Kidney (tissue), 14 donors: Measurements from ENCODE around the gene NCKIPSD. TPM values are rescaled to one million over a fixed set of nuclear protein-coding genes. Genes with fewer than 3 reads are reported as not detected.

ENCODE experiments used
- DNase-seq, 5 donors: peaks; one replicate each; pipeline ENCODE4 v3.0.0-alpha.2; 2013 to 2020
- FAIRE-seq: peaks from 2 replicates; lab custom pipeline; 2012; peaks lifted over from hg19 to GRCh38; lab: Jason Lieb, UNC
- H3K27ac ChIP-seq, 2 donors: one replicate each; pipeline ENCODE4 v1.7.0; 2013; ENCODE audit warnings: low read depth in 2 of 2, low read length in 2 of 2, inconsistent platforms in 1 of 2
- H3K27me3 ChIP-seq: one replicate; pipeline ENCODE4 v1.7.1; 2013; ENCODE audit warnings: low read length, inconsistent platforms; ENCODE audit not compliant: control insufficient read depth, insufficient read depth
- H3K36me3 ChIP-seq, 3 donors: one replicate each; pipeline versions ENCODE4 v1.7.0 to v1.7.1; 2013; ENCODE audit warnings: low read length in 3 of 3, control low read depth in 1 of 3, inconsistent platforms in 1 of 3; ENCODE audit not compliant: insufficient read depth in 3 of 3, control insufficient read depth in 2 of 3
- H3K4me1 ChIP-seq, 3 donors: one replicate each; pipeline versions ENCODE4 v1.7.0 to v1.7.1; 2013; ENCODE audit warnings: low read length in 3 of 3, inconsistent platforms in 1 of 3, low read depth in 1 of 3; ENCODE audit not compliant: control insufficient read depth in 2 of 3, insufficient read depth in 2 of 3
- H3K4me3 ChIP-seq, 3 donors: one replicate each; pipeline versions ENCODE4 v1.7.0 to v1.8.1; 2013; ENCODE audit warnings: low read length in 3 of 3, control low read depth in 1 of 3, inconsistent platforms in 1 of 3
- H3K9ac ChIP-seq, 3 donors: one replicate each; pipeline versions ENCODE4 v1.7.0 to v1.7.1; 2013; ENCODE audit warnings: low read length in 3 of 3, control low read depth in 1 of 3, inconsistent platforms in 1 of 3
- H3K9me3 ChIP-seq, 3 donors: one replicate each; pipeline versions ENCODE4 v1.7.0 to v1.7.1; 2013; ENCODE audit warnings: low read length in 3 of 3, control low read depth in 1 of 3, inconsistent platforms in 1 of 3; ENCODE audit not compliant: control insufficient read depth in 2 of 3, insufficient read depth in 1 of 3
- intact Hi-C: fragments of 100-400 bp; cut with DNase I; formaldehyde crosslinking; loops from one replicate; pipeline ENCODE4 v1.11.1; 2022
- polyA plus RNA-seq: library from polyadenylated mRNA; stranded (reverse); fragments of 350-450 nt; fragmentation: Illumina TruSeq; extraction: RNeasy Lipid Tissue Mini Kit (QIAGEN cat#74804); gene quantifications from one replicate; pipeline ENCODE4 v1.2.3, GENCODE V29; 2014; ENCODE audit warnings: low read depth, low replicate concordance; ENCODE audit not compliant: insufficient read depth
- total RNA-seq: library from RNA; stranded (reverse); fragmentation: NEBNext Ultra II Directional; extraction: Animal tissue kit (Norgen Biotek cat#: 25700); gene quantifications from one replicate; pipeline ENCODE4 v1.2.1, GENCODE V29; 2021
- TF ChIP-seq, protein P1 (sequence below): IDR thresholded peaks from 3 replicates; pipeline ENCODE4 v1.5.1; 2012; ENCODE audit warnings: mild to moderate bottlenecking, moderate library complexity, borderline replicate concordance; ENCODE audit not compliant: insufficient read depth; ENCODE audit errors: extremely low read depth
- donor health status: control.
- donor health status: control.
- donor health status: control.
- donor health status: control.
- donor health status: control.
- donor health status: DM: yes; HTN: yes; CAD: no.
- donor health status: Normal renal cell carcinoma (clear cell type).

NCKIPSD gene
- total and polyA plus RNA-seq, 2 donors from 2014 or later: 24.0 to 31.2 TPM

DNA sequence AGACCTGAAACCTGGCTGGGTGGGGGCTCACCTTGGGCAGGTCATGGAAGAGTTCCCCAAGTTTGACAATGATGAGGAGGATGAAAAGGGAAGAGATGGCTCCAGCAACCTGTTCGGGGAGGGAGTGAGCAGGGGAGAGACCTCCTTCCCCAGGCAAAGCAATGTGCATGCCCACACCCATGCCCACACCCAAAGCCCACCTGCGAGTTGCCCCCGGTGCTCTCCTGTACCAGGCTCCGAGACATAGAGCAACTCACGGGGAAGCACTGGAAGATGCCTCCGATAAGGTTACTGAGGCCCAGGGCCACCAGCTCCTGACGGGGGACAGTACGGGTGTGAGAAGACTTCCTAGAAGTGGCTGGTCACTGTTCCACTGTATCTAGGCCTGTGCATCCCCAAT, 55.3 kb downstream of the NCKIPSD start:
- Histone ChIP-seq H3K9me3 (no peaks in the 10 kb centered on the region), H3K36me3 (peaks cover 0 to 50% (median 16%) of the 10 kb centered on the region in 3 donors), H3K9ac (no peak overlapping the region), H3K27me3 (no peaks in the 10 kb centered on the region), H3K4me3 (no peak overlapping the region), H3K27ac (no peak overlapping the region), H3K4me1 (peaks cover 0 to 14% (median 5%) of the 10 kb centered on the region in 3 donors)
- TF ChIP-seq, protein P1, sequence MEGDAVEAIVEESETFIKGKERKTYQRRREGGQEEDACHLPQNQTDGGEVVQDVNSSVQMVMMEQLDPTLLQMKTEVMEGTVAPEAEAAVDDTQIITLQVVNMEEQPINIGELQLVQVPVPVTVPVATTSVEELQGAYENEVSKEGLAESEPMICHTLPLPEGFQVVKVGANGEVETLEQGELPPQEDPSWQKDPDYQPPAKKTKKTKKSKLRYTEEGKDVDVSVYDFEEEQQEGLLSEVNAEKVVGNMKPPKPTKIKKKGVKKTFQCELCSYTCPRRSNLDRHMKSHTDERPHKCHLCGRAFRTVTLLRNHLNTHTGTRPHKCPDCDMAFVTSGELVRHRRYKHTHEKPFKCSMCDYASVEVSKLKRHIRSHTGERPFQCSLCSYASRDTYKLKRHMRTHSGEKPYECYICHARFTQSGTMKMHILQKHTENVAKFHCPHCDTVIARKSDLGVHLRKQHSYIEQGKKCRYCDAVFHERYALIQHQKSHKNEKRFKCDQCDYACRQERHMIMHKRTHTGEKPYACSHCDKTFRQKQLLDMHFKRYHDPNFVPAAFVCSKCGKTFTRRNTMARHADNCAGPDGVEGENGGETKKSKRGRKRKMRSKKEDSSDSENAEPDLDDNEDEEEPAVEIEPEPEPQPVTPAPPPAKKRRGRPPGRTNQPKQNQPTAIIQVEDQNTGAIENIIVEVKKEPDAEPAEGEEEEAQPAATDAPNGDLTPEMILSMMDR: no peak
- DNase-seq (no peak), FAIRE-seq (no peak)
- intact Hi-C loops: no loop called here

DNA sequence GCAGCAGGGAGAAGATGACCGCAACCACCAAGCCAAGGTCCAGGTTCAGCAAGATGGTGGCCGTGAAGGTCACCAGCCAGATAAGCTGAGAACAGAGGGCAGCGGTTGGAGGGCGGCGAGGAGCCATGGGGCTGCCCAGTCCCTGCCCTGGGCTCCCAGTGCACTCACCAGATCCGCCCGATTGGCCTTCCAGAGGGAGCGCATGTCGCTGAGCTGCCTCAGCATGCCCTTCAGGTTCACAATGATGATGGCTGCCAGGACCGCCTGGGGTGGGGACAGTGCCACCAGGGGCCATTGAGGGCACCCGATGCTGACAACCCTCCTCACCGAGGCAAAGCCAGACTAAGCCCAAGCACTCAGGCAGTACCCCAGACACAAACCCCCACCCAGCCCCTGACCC, 55.8 kb downstream of the NCKIPSD start:
- no peaks in the 10 kb centered on the region for H3K9me3 ChIP-seq
- no peak for FAIRE-seq
- H3K4me1 ChIP-seq: peaks cover 0 to 14% (median 5%) of the 10 kb centered on the region in 3 donors
- no peaks in the 10 kb centered on the region for H3K27me3 ChIP-seq
- TF ChIP-seq, protein P1: no peak
- peaks cover 0 to 50% (median 16%) of the 10 kb centered on the region in 3 donors for H3K36me3 ChIP-seq
- H3K4me3 ChIP-seq: no peak overlapping the region
- no peak overlapping the region for H3K27ac ChIP-seq
- intact Hi-C loops: no loop called here
- no peak for DNase-seq
- no peak overlapping the region for H3K9ac ChIP-seq

DNA sequence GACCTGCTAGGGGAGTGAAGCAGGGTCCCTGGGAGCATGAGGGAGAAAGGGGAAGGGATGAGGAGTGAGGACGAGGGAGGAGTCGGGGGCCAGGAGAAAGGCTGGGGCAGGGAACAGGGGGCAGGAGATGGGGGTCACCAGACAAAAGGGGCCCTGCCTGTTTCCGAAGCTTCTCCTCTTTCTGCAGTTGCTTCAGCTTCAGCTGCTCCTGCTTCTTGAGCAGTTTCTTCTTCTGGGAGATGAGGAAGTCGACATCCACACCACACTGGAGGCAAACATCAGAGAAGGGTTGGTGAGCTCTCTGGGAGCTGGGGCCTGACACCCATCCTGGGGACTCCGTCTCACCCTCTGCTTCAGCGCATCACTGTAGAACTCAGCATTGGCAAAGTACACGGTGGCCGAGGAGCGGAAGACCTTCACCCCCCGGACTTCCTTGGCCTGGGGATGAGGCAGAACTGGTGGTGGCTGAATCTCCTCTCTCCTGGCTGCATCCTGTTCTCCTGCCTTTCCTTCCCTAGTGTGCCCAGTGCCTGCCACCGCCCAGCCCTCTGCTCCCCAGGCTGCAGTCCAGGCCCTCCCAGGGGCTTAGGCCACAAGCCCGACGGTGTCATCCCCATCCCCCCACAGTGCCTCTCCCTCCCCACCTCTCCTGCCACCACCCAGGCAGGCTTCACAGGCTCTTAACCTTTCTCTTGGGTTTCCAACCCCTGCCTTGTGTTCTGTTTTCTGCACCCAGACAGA, 57.3 kb downstream of the NCKIPSD start:
- H3K9me3 ChIP-seq: no peaks in the 10 kb centered on the region
- H3K36me3 ChIP-seq: peaks cover 0 to 50% (median 16%) of the 10 kb centered on the region in 3 donors
- H3K9ac ChIP-seq: no peak overlapping the region
- H3K27me3 ChIP-seq: no peaks in the 10 kb centered on the region
- no peak for FAIRE-seq
- H3K4me1 ChIP-seq: peaks cover 0 to 6% (median 5%) of the 10 kb centered on the region in 3 donors
- intact Hi-C loops: no loop called here
- no peak overlapping the region for H3K27ac ChIP-seq
- DNase-seq: no peak
- TF ChIP-seq, protein P1: no peak
- no peak overlapping the region for H3K4me3 ChIP-seq
